Smooth muscle cell (in vitro differentiated cells): ENCODE measurements around the gene TMEM179. TPM values are rescaled to one million over a fixed set of nuclear protein-coding genes. Genes with fewer than 3 reads are reported as not detected.

Experiments
- DNase-seq: peaks from one replicate; lab custom pipeline; 2025; ENCODE audit not compliant: unreplicated experiment; lab: John Stamatoyannopoulos, UW
- H2AFZ ChIP-seq: fragments of 200-600 bp; sonication (generic); 2 replicates; pipeline ENCODE4 v1.6.0; 2016; ENCODE audit warnings: antibody characterized with exemption, low read depth, mild to moderate bottlenecking
- H3F3A ChIP-seq: fragments of 200-600 bp; sonication (generic); 2 replicates; pipeline ENCODE4 v1.6.0; 2017; ENCODE audit warnings: antibody characterized with exemption, low read depth
- H3K27ac ChIP-seq: fragments of 200-600 bp; sonication (generic); 2 replicates; pipeline ENCODE4 v1.5.1; 2016; ENCODE audit warnings: low read depth, mild to moderate bottlenecking
- H3K27me3 ChIP-seq: fragments of 200-600 bp; sonication (generic); 2 replicates; pipeline ENCODE4 v1.6.1; 2016; ENCODE audit warnings: low read depth, mild to moderate bottlenecking
- H3K36me3 ChIP-seq: fragments of 200-600 bp; sonication (generic); 2 replicates; pipeline ENCODE4 v1.5.1; 2016; ENCODE audit warnings: low read depth
- H3K4me1 ChIP-seq: fragments of 200-600 bp; sonication (generic); 2 replicates; pipeline ENCODE4 v1.5.1; 2016; ENCODE audit warnings: low read depth
- H3K4me2 ChIP-seq: fragments of 200-600 bp; sonication (generic); 2 replicates; pipeline ENCODE4 v1.6.0; 2016; ENCODE audit warnings: mild to moderate bottlenecking
- H3K4me3 ChIP-seq: fragments of 200-600 bp; sonication (generic); 2 replicates; pipeline ENCODE4 v1.5.1; 2016; ENCODE audit warnings: mild to moderate bottlenecking
- H3K79me2 ChIP-seq: fragments of 200-600 bp; sonication (generic); 2 replicates; pipeline ENCODE4 v1.6.0; 2016; ENCODE audit warnings: low read depth, mild to moderate bottlenecking
- H3K9ac ChIP-seq: fragments of 200-600 bp; sonication (generic); 2 replicates; pipeline ENCODE4 v1.6.0; 2016; ENCODE audit warnings: low read depth
- H3K9me3 ChIP-seq: fragments of 200-600 bp; sonication (generic); replicated peaks from 2 replicates; pipeline ENCODE4 v1.5.1; 2016; ENCODE audit warnings: low read depth
- H4K20me1 ChIP-seq: fragments of 200-600 bp; sonication (generic); 2 replicates; pipeline ENCODE4 v1.6.0; 2016; ENCODE audit warnings: low read depth
- CTCF ChIP-seq: fragments of 200-600 bp; sonication (generic); IDR thresholded peaks from 2 replicates; pipeline ENCODE4 v1.5.1; 2017; ENCODE audit warnings: borderline replicate concordance, mild to moderate bottlenecking, antibody characterized with exemption; ENCODE audit not compliant: insufficient read depth, poor library complexity, severe bottlenecking
- whole genome bisulfite sequencing: methylation state at CpG from one replicate; pipeline ENCODE4 v1.1.7; 2016; ENCODE audit warnings: low lambda C conversion rate; 5-methylcytosine and 5-hydroxymethylcytosine counted together
- polyA plus RNA-seq: library from polyadenylated mRNA; unstranded; fragments of >200 nt; fragmentation: Nextera tagmentation; extraction: Ambion mirVana; gene quantifications from 2 replicates; pipeline ENCODE4 v1.2.1, GENCODE V29; 2016
- total RNA-seq: library from RNA; depleted of rRNA; stranded (reverse); fragments of >200 nt; gene quantifications from 2 replicates; pipeline ENCODE4 v1.2.3, GENCODE V29; 2014

TMEM179 gene
- total and polyA plus RNA-seq, 2 experiments from 2014 or later = 0.87 to 4.8 TPM

GRCh38 chr14:104545942-104546501 lies 58.5 kb downstream of the TMEM179 start:
- no peak overlapping the region for H3K27ac ChIP-seq
- H3K27me3 ChIP-seq = no peaks in the 10 kb centered on the region
- no peak overlapping the region for H2AFZ ChIP-seq
- TF ChIP-seq CTCF = no peak
- H3K36me3 ChIP-seq = no peaks in the 10 kb centered on the region
- no peaks in the 10 kb centered on the region for H3K79me2 ChIP-seq
- no peak overlapping the region for H3K9ac ChIP-seq
- WGBS = 84% methylated on average over 24 of the region's 24 CpGs
- H3K4me2 ChIP-seq = no peak overlapping the region
- no peaks in the 10 kb centered on the region for H3K4me1 ChIP-seq
- H3K4me3 ChIP-seq = no peak overlapping the region
- no peak for DNase-seq
- no peaks in the 10 kb centered on the region for H3F3A ChIP-seq
- H3K9me3 ChIP-seq = no peaks in the 10 kb centered on the region
- H4K20me1 ChIP-seq = no peaks in the 10 kb centered on the region

- Histone ChIP-seq H3K27ac (no peak overlapping the region), H3K9me3 (no peaks in the 10 kb centered on the region), H3K27me3 (no peaks in the 10 kb centered on the region), H3K36me3 (no peaks in the 10 kb centered on the region), H4K20me1 (no peaks in the 10 kb centered on the region), H3K4me1 (no peaks in the 10 kb centered on the region), H3K4me3 (no peak overlapping the region), H3K9ac (no peak overlapping the region), H3K4me2 (no peak overlapping the region), H2AFZ (no peak overlapping the region), H3F3A (no peaks in the 10 kb centered on the region), H3K79me2 (no peaks in the 10 kb centered on the region)
- no peak for TF ChIP-seq CTCF
- WGBS = 87% methylated on average over 32 of the region's 32 CpGs
- no peak for DNase-seq
Observed at GRCh38 chr14:104545151-104545941, 59.2 kb downstream of the TMEM179 start.

GRCh38 chr14:104544362-104544961 lies 60.1 kb downstream of the TMEM179 start:
- TF ChIP-seq CTCF = no peak
- Histone ChIP-seq H3K9ac (no peak overlapping the region), H3K79me2 (no peaks in the 10 kb centered on the region), H3F3A (no peaks in the 10 kb centered on the region), H4K20me1 (no peaks in the 10 kb centered on the region), H3K4me2 (no peak overlapping the region), H3K27ac (no peak overlapping the region), H3K27me3 (no peaks in the 10 kb centered on the region), H3K9me3 (no peaks in the 10 kb centered on the region), H3K4me3 (no peak overlapping the region), H2AFZ (no peak overlapping the region), H3K36me3 (no peaks in the 10 kb centered on the region), H3K4me1 (no peaks in the 10 kb centered on the region)
- 78% methylated on average over 17 of the region's 17 CpGs for WGBS
- no peak for DNase-seq
